Activated CD4-positive, CD25-positive, alpha-beta regulatory T cell (primary cell): Measurements from ENCODE around the gene KDM7A.

ENCODE experiments used
- DNase-seq, 4 experiments: peaks; one replicate each; lab custom pipeline; 2025; lab: John Stamatoyannopoulos, UW

Gene KDM7A, protein sequence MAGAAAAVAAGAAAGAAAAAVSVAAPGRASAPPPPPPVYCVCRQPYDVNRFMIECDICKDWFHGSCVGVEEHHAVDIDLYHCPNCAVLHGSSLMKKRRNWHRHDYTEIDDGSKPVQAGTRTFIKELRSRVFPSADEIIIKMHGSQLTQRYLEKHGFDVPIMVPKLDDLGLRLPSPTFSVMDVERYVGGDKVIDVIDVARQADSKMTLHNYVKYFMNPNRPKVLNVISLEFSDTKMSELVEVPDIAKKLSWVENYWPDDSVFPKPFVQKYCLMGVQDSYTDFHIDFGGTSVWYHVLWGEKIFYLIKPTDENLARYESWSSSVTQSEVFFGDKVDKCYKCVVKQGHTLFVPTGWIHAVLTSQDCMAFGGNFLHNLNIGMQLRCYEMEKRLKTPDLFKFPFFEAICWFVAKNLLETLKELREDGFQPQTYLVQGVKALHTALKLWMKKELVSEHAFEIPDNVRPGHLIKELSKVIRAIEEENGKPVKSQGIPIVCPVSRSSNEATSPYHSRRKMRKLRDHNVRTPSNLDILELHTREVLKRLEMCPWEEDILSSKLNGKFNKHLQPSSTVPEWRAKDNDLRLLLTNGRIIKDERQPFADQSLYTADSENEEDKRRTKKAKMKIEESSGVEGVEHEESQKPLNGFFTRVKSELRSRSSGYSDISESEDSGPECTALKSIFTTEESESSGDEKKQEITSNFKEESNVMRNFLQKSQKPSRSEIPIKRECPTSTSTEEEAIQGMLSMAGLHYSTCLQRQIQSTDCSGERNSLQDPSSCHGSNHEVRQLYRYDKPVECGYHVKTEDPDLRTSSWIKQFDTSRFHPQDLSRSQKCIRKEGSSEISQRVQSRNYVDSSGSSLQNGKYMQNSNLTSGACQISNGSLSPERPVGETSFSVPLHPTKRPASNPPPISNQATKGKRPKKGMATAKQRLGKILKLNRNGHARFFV

DNA sequence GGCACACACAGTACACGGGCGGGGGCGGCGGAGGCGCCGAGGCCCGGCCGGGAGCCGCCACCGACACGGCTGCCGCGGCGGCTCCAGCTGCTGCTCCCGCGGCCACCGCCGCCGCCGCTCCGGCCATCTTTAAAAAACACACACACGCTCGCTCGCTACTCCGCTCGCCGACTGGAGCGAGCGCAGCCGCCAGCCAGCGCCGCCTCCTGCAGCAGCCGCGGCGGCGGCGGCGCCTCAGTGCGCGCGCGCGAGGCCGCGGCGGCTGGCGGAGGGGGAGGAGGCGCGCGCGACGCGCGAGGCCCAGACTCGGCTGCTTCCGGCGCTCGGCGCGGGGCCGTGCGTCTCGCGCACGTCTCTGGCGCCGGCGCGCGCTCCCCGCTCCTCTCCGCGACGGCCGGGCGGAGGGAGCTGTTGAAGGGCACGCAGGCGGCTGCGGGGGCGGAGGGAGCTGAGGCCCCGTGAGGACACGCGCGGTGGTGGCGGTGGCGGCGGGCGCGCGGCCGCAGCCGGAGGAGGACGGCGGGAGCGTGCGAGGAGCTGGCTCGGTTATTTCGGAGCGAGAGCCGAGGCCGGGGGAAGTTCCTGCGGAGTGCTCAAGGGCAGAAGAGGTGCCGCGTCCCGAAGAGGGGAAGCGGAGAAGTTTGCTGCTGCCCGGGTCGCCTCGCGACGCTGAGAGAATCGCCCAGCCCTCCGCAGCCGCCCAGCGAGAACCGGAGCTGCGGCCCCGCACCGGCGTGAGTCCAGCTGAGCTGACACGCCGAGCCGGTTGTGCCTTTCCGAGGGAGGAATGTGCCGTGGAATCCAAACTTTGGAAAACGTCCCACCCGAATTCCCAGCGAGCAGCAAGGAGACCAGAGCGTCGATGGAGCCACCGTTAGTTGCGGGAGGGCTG is at the start of gene KDM7A:
Gene KDM7A (minus strand): TSS at position 173 of the 892 bp plus-strand sequence. CDS start 46 bp downstream, at position 127.
- peak; percentile 76 to 87 (median 80) for DNase-seq

DNA sequence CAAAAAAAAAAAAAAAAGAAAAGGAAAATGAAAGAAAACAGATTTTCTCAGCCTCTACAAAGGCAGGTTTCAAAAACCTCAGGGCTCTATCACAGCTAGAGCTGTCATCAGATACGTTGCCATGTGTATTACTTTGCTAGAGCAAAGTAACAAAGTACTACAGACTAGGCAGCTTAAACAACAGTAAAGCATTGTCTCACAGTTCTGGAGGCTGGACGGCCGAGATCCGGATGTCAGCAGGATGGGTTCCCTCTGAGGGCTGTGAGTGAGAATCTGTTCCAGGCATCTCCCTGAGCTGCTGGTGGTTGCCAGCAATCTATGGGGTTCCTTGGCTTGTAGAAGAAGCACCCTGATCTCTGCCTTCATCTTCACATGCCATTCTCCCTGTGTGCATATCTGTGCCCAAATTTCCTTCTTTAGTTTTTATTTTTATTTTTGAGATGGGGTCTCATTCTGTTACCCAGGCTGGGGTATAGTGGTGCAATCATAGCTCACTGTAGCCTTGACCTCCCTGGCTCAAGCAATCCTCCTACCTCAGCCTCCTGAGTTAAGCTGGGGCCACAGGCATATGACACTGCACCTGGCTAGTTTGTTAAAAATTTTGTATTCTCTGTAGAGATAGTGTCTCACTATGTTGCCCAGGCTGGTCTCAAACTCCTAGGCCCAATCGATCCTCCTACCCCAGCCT is 48.9 kb upstream of the KDM7A start:
- DNase-seq: no peak

DNA sequence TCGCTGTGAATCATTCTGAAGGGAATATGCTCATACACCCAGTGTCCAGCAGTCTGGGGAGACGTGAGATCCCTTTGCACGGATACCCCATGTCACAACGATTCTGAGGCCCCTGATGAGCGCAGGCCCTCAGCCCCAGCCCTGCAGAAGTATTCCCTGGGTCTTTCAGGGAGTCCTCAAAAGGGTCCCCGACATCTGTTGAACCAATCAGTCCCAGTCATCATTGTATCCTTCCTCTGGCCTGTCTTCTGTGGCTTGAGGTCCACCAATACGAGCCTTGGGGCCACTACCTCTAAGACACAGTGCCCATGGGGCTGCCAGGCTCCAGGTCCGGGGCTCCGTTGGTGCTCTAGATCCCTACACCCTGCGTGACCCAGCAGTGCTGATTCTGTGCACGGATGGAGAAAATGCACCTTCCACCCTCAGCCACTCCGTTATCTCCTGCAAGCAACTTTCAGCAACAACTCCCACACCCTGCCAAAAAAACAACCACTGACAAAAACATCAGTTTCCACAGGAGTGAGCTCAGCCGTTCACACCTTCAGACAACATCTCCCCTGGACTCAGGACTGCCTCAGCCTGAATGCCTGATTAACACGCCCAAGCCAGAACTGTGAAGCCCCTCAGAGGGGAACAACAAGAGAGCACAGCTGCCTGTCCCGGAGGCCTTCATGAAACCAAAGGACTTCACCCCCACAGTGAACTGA is 46.9 kb upstream of the KDM7A start:
- no peak for DNase-seq

DNA sequence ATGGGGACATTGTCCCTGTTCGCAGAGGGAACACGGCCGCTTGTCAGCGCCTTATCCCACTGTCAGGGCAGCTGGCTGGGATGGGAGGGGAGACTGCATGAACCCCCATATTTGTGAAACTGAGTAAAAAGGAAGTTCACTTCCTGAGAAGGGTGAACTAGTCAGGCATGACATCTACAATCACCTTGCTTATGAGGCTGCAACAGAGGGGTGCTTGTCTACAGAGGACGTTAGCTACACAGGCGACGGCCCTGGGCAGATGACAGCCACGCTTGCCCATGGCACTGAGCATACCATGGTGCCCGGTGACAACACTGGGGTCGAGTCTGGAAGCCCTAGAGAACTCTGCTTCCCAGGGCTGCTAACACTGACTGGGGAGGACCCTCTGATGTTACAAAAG is 46.0 kb upstream of the KDM7A start:
- no peak for DNase-seq

- no peak for DNase-seq
Measured at GRCh38 chr7:140219672-140220524, 43.1 kb upstream of the KDM7A start.

GRCh38 chr7:140218656-140219055 is 41.9 kb upstream of the KDM7A start:
- DNase-seq: no peak

DNA sequence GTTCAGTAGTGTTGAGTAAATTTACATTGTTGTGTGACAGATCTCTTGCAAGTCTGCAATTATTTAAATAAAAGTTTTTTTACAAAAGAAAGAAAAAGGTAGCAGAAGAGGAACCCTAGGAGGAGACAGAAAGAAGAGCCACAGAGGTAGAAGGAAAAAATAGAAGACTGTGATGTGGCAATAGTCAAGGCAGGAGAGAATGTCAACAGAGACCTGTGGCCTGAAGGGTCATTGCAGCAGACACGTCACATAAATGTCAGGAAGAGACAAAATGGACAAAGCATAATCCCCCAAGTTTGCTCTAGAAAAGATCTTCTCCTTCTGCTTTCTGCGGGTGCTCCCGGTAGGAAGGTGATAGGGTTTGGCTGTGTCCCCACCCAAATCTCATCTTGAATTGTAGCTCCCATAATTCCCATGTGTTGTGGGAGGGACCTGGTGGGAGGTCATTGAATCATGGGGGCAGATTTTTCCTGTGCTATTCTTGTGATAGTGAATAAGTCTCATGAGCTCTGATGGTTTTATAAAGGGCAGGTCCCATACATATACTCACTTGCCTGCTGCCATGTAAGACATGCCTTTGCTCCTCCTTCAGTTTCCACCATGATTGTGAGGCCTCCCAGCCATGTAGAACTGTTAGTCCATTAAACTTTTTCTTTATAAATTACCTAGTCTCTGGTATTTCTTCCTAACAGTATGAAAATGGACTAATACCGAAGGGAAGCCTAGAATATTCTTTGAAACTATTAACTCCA is 41.1 kb upstream of the KDM7A start:
- no peak for DNase-seq

DNA sequence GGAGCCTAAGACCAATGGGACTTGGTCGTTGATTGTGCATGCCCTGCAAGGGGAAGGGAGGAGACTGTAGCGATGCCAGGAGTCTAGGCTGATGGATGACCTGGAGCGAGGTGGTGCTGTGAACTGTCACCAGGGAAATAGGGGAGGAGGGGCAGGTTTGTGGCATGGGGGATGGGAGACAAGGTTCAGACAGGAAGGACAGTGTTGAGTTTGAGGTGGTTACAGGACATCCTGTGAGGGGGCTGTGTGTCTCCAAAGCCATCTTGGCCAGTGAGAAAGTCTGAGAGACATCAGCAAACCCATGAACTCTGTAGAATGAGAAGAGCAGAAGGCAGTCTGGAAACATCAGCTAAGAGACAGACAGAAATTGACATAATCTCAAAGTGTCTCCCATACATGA is 38.5 kb upstream of the KDM7A start:
- no peak for DNase-seq

DNA sequence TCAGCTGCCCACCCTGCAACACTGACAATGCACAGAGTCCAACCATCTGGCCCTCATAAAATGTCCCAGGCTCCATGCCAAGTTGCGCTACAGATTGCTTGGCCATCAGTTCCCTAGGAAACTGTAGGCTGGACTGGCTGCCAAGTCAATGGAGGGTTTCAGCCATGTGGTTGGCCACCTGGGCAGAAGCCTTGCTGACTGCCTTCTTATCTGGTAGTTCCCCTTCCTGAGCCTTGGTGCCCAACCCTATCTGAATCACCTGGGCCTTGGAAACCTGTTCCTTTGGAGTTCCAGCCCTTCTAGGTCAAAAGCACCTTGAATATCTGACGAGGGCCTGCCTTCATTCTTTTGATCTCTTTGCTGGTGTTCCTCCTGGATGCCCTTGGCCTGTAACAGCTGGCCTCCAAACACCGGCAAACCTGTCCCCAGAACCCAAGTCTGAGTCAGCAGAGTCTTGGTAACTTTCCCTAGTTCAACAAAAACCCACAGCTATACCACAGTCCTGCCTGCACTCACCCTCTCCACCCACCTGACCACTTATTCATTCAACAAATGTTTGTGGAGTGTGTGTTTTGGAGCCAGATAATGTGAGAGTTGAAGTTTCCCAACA is 37.4 kb upstream of the KDM7A start:
- no peak for DNase-seq

DNA sequence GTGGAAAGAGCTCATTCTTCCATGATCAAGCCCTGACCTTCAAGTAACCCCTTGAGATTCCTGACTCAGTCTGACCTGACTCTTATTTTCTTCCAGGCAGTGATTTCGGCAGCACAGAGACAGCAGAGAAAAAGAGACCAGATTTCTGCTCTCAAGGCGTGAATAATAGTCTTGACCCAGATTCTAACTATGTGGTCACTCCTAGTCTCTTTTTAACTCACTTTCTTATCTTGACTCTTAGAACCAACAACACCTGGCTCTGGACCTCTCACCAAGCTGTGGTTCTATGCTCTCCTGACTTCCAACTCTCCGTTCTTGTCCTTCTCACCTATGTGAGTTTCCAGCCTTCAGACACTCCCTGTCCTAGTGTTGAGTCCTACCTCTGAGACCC is 36.9 kb upstream of the KDM7A start:
- DNase-seq: no peak

DNA sequence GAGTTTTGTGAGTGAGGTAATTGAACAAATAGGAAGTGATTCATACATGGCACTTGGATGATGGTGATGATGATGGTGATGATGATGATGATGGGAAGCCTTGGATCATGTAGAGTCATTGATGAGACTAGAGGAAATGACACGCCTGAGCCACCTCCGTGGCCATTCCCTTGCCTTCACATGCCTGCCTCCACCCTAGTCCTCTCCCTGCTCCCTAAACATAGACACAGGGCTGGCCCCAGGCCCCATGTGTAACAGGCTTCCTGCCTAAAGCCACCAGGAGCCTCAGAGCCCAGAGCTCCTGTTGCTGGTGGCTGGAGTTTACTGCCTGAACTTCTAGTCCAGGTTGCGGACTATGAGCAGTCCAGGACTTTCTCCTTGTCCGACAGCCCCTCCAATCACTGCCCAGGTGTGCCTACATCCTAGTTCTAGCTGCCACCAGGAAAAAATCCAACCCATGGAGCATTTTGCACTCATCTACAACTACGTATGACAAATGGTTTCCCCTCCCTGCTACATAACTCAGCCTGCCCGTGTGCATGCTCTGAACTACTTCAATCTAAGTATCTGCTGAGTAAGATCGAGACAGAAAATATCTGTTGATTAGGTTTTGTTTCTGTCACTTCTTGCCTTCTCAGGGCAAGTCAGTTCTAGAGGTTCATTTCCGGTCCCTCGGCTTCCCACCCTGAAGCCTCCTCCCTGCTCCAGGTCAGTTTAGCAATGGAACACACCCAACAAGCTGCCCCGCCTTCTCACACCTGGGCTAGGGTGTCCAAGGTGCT is 35.5 kb upstream of the KDM7A start:
- DNase-seq: no peak

GRCh38 chr7:140211698-140212097 is 34.9 kb upstream of the KDM7A start:
- no peak for DNase-seq

GRCh38 chr7:140209866-140210609 is 33.3 kb upstream of the KDM7A start:
- DNase-seq: peak; percentile 4 to 11 (median 8)

DNA sequence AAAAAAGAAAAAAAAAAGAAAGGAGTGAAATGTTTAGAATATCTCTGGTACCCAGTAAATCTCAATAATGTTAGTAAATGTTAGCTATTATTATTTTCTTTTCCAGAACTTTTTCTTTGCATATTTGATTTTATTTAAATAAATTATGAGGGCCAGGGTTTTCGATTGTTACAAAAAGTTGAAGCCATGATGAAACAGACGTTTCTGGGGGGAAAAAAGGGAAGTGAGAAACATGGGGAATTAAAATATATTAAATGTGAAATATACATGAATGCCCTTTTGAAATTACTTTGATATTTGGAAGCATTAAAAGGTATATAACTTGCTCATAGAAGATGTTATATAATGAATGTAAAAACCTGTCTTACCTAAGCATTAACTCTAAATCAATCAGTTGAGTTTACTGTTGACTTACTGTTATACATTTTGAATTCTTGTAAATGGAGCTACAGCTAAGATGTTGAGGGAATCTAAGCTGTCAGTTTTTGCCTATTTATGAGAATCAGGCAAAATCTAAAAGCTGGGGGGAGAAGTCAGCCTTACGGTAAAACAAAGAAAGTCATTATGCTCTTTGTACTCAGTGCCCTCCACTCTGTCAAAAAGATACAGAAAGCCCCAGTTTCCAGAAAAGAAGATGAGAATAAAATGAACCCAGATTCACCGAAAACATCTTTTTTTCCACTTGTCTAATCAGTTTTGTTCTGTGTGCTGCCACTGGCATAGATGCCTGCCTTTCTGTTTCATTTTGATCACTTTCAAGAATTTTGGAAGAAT is 30.0 kb upstream of the KDM7A start:
- DNase-seq: no peak

- DNase-seq: no peak
Measured at GRCh38 chr7:140205600-140205999, 28.8 kb upstream of the KDM7A start.

GRCh38 chr7:140203556-140203955 is 26.8 kb upstream of the KDM7A start:
- DNase-seq: no peak
